ENCODE results near the gene CUL5. TPM values are rescaled to one million over a fixed set of nuclear protein-coding genes. Genes with fewer than 3 reads are reported as not detected.

The CUL5 gene
- total RNA-seq, 1 experiment from 2014 or later = 37.7 TPM

- Mint-ChIP-seq H3K27ac (no peak overlapping the region), H3K4me3 (no peak overlapping the region)
- no peak overlapping the region for H2AFZ ChIP-seq (ENCODE audit: low read length)
Observed at GRCh38 chr11:108007819-108008218, 879 bp upstream of the CUL5 start.

More at GRCh38 chr11:108007819-108008218, 879 bp upstream of the CUL5 start:
- no peak overlapping the region for H3K9ac ChIP-seq (ENCODE audit: extremely low read depth, insufficient read length, low read length)
- Mint-ChIP-seq H3K4me1 (peaks cover 14 to 17% of the 10 kb centered on the region in 2 experiments), H3K9me3 (no peaks in the 10 kb centered on the region), H3K27me3 (ENCODE audit: low read depth) (no peaks in the 10 kb centered on the region), H3K36me3 (ENCODE audit: insufficient read depth in 1 of 3, low read depth in 3 of 3) (no peaks in the 10 kb centered on the region)
- no CpG with 5 or more reads among the region's 18 CpGs for WGBS (ENCODE audit: extremely low coverage, insufficient read length, low lambda C conversion rate)
- H2BK20ac ChIP-seq (ENCODE audit: low read depth, low read length, poor library complexity, severe bottlenecking) = no peak overlapping the region
- H3K4me2 ChIP-seq (ENCODE audit: insufficient read depth, insufficient read length, low read length) = no peak overlapping the region
- no peak overlapping the region for H2BK15ac ChIP-seq (ENCODE audit: low read depth, low read length)
- no peaks in the 10 kb centered on the region for H4K20me1 ChIP-seq (ENCODE audit: control insufficient read depth, insufficient read depth, insufficient read length)
- H4K8ac ChIP-seq (replicated peaks; ENCODE audit: insufficient read length, low read depth, low read length) = no peak overlapping the region
- H3K23ac ChIP-seq (ENCODE audit: insufficient read length, low read depth, low read length) = no peak overlapping the region
- DNase-seq = no peak
- H2BK12ac ChIP-seq (ENCODE audit: insufficient read length, low read depth, low read length) = no peak overlapping the region
- H3K14ac ChIP-seq (ENCODE audit: insufficient read depth, low read length) = no peak overlapping the region
- no peak overlapping the region for H2BK5ac ChIP-seq (ENCODE audit: insufficient read length, low read length)
- H2BK120ac ChIP-seq (ENCODE audit: low read depth, low read length, poor library complexity, severe bottlenecking) = no peak overlapping the region
- H4K91ac ChIP-seq (ENCODE audit: insufficient read length, low read depth, low read length) = no peak overlapping the region
- no peak overlapping the region for H3T11ph ChIP-seq (ENCODE audit: low read length)
- H3K27ac ChIP-seq (ENCODE audit: insufficient read length, low read depth, low read length) = no peak overlapping the region
- no peak overlapping the region for H3K18ac ChIP-seq (ENCODE audit: insufficient read length, low read depth, low read length)
- no peak overlapping the region for H3K4ac ChIP-seq (ENCODE audit: low read depth, low read length)
- no peaks in the 10 kb centered on the region for H3K79me1 ChIP-seq (ENCODE audit: insufficient read depth, low read depth, low read length, poor library complexity, severe bottlenecking)
- TF ChIP-seq CTCF (conservative IDR thresholded peaks at IDR 0.05) = no peak
- H3K9me3 ChIP-seq (ENCODE audit: control insufficient read depth, low read depth, low read length) = no peaks in the 10 kb centered on the region
- peaks cover 10% of the 10 kb centered on the region; the same call in 1 of the 2 replicates for H3K79me2 ChIP-seq (ENCODE audit: insufficient read depth, low read length)
- no peak overlapping the region for H3K56ac ChIP-seq (ENCODE audit: insufficient read length, low read depth, low read length)
- H2AK5ac ChIP-seq (ENCODE audit: insufficient read length, low read length) = no peak overlapping the region
- no peaks in the 10 kb centered on the region for H3K27me3 ChIP-seq (ENCODE audit: insufficient read depth, low read length)
- peaks cover 8% of the 10 kb centered on the region for H3K23me2 ChIP-seq (ENCODE audit: insufficient read length, low read depth, low read length, poor library complexity, severe bottlenecking)
- no peaks in the 10 kb centered on the region for H3K4me1 ChIP-seq (ENCODE audit: insufficient read depth, low read length)
- H4K5ac ChIP-seq (ENCODE audit: insufficient read length, low read depth, low read length) = no peak overlapping the region
